Nasal cavity respiratory epithelium epithelial cell of viscerocranial mucosa (primary cell): ENCODE results near the gene CRP. TPM values are rescaled to one million over a fixed set of nuclear protein-coding genes. Genes with fewer than 3 reads are reported as not detected.

Experiments
- total RNA-seq: library from RNA; depleted of rRNA; stranded (reverse); fragments of >200 nt; gene quantifications from 2 replicates; pipeline ENCODE4 v1.2.3, GENCODE V29; 2014

Gene CRP, protein sequence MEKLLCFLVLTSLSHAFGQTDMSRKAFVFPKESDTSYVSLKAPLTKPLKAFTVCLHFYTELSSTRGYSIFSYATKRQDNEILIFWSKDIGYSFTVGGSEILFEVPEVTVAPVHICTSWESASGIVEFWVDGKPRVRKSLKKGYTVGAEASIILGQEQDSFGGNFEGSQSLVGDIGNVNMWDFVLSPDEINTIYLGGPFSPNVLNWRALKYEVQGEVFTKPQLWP
- total RNA-seq = not detected in 2 replicates

DNA sequence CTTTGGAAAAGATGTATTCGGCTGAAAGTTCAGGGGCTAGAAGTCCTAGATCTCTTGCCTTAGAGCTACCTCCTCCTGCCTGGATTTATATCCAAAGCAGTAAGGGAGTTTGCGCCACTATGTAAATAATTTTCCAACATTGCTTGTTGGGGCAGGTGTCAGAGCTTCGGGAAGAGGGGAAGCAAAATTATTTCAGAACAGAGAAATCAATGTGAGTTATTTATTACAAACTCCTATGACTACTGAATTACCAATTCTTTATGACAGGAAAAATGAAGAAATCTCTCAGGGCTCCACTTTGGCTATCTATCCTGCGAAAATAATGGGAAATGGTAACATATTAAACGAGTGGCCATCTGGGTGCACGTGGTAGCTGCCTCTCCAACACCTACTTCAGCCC lies at the start of gene CRP:
Gene CRP, minus strand, starts transcription at position 61 of the 400 bp plus-strand sequence. CDS start 104 bp downstream, outside the sequence.

Other genes with a start within 250 kb of the CRP start
- gene OR10J5, start 178.6 kb downstream of the CRP start, total RNA-seq = not detected in 2 replicates
- gene APCS, start 126.8 kb downstream of the CRP start, total RNA-seq = not detected in 2 replicates
- 29.4 and 46.0 TPM in 2 replicates for gene DUSP23, start 66.4 kb upstream of the CRP start, total RNA-seq
- gene FCRL6, start 87.8 kb upstream of the CRP start, total RNA-seq = not detected in 2 replicates
- gene SLAMF8, start 112.3 kb upstream of the CRP start, total RNA-seq = not detected in 2 replicates
- gene VSIG8, start 148.1 kb upstream of the CRP start, total RNA-seq = 0.34 TPM in 1 of 2 replicates, not detected in the other
- gene CFAP45, start 185.6 kb upstream of the CRP start, total RNA-seq = 0.14 and 0.34 TPM in 2 replicates
- gene TAGLN2, start 210.9 kb upstream of the CRP start, total RNA-seq = 168 and 336 TPM in 2 replicates
- gene IGSF9, start 231.0 kb upstream of the CRP start, total RNA-seq = 3.1 and 20.9 TPM in 2 replicates
- 0.14 and 6.8 TPM in 2 replicates for gene SLAMF9, start 239.6 kb upstream of the CRP start, total RNA-seq